Omental fat pad (tissue), 4 donors: ENCODE results near the gene ZBED5. TPM values are rescaled to one million over a fixed set of nuclear protein-coding genes. Genes with fewer than 3 reads are reported as not detected.

Experiments
- ATAC-seq: fragments of 150-250 bp; one replicate; pipeline ENCODE4 v1.9.1; 2016; ENCODE audit warnings: mild to moderate bottlenecking, moderate library complexity; ENCODE audit not compliant: low FRiP score
- DNase-seq: peaks from one replicate; pipeline ENCODE4 v3.0.0-alpha.2; 2019; ENCODE audit warnings: low spot score
- CTCF ChIP-seq, 3 donors: fragments of 450-650 bp; IDR thresholded peaks; one replicate each; pipeline ENCODE4 v1.5.1; 2016 to 2017; ENCODE audit warnings: antibody characterized with exemption in 3 of 3, mild to moderate bottlenecking in 3 of 3, moderate library complexity in 2 of 3
- total RNA-seq, 4 donors: library from RNA; depleted of rRNA; stranded (reverse); fragments of >200 nt; gene quantifications; one replicate each; pipeline ENCODE4 v1.1.0, GENCODE V29; 2016

ZBED5 gene
- total RNA-seq, 4 donors from 2014 or later: 16.5 to 44.0 (median 22.6) TPM

- peak; percentile 37 for ATAC-seq
- DNase-seq: no peak
- TF ChIP-seq CTCF (IDR thresholded peaks at IDR 0.05): no peak
Observed at GRCh38 chr11:10818594-10818993, 39.3 kb downstream of the ZBED5 start.

- DNase-seq: no peak
- no peak for ATAC-seq
- TF ChIP-seq CTCF (IDR thresholded peaks at IDR 0.05): no peak
Observed at GRCh38 chr11:10813945-10814344, 43.9 kb downstream of the ZBED5 start.

- ATAC-seq (peak; percentile 52), DNase-seq (peak; percentile 23)
- TF ChIP-seq CTCF (IDR thresholded peaks at IDR 0.05): no peak
Observed at GRCh38 chr11:10809373-10810160, 48.3 kb downstream of the ZBED5 start.

- ATAC-seq (peak; percentile 97), DNase-seq (peak; percentile 92)
- TF ChIP-seq CTCF (IDR thresholded peaks at IDR 0.05): no peak
Observed at GRCh38 chr11:10808553-10809372, 49.1 kb downstream of the ZBED5 start, which contains the start of gene EIF4G2. TSS of gene EIF4G2 (minus strand) at chr11:10808926.

GRCh38 chr11:10808235-10808552 lies 49.7 kb downstream of the ZBED5 start:
- no peak for DNase-seq
- ATAC-seq: peak; percentile 5
- TF ChIP-seq CTCF (IDR thresholded peaks at IDR 0.05): no peak

- DNase-seq: peak; percentile 25
- TF ChIP-seq CTCF (IDR thresholded peaks at IDR 0.05): no peak
Observed at GRCh38 chr11:10807493-10808234, 50.2 kb downstream of the ZBED5 start.

More at GRCh38 chr11:10807493-10808234, 50.2 kb downstream of the ZBED5 start:
- peak; percentile 8 for ATAC-seq
